ENCODE results near the gene GDF7.

DNA sequence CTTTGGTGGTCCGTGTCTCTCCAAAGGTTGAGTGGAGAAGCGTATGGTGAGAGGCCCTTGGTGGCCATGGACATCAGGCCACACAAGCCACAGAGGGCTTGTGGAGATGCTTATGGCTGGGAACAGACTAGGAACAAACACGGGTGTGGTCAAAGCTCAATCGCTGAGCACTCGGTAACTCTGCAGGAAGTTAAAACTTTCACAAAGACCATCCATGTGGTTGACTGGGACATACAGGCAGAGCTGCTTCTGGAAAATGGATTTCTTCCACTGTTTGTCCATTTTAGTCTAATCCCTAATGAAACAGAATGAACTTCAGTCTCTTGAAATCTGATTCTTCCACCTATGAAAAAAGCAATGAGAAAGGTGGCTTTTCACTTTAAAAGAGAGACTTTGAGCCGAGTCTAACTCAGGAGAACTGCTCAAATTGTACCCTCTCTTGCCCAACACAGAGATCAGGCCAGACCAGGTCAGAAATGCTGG, 17.7 kb downstream of the GDF7 start:
- TF ChIP-seq, protein P1, sequence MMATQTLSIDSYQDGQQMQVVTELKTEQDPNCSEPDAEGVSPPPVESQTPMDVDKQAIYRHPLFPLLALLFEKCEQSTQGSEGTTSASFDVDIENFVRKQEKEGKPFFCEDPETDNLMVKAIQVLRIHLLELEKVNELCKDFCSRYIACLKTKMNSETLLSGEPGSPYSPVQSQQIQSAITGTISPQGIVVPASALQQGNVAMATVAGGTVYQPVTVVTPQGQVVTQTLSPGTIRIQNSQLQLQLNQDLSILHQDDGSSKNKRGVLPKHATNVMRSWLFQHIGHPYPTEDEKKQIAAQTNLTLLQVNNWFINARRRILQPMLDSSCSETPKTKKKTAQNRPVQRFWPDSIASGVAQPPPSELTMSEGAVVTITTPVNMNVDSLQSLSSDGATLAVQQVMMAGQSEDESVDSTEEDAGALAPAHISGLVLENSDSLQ (IDR thresholded peaks at IDR 0.05), result no peak
- no peak for TF ChIP-seq SP1 (IDR thresholded peaks at IDR 0.05)
- TF ChIP-seq HDGF (IDR thresholded peaks at IDR 0.05; ENCODE audit: borderline replicate concordance), result no peak
- TF ChIP-seq BHLHE40 (IDR thresholded peaks at IDR 0.05; ENCODE audit: borderline replicate concordance), result no peak
- TF ChIP-seq NFRKB (IDR thresholded peaks at IDR 0.05), result no peak
- no peak for TF ChIP-seq FOXM1 (IDR thresholded peaks at IDR 0.05; ENCODE audit: borderline replicate concordance)
- no peak for TF ChIP-seq FOXA1 (IDR thresholded peaks at IDR 0.05)
- no peak for TF ChIP-seq L3MBTL2 (conservative IDR thresholded peaks at IDR 0.05)
- no peak for TF ChIP-seq ELF4 (IDR thresholded peaks at IDR 0.05)
- TF ChIP-seq ZNF384 (IDR thresholded peaks at IDR 0.05), result no peak
- no peak for TF ChIP-seq LEF1 (IDR thresholded peaks at IDR 0.05; ENCODE audit: borderline replicate concordance)
- no peak for TF ChIP-seq SUZ12 (IDR thresholded peaks at IDR 0.05)
- no peak for TF ChIP-seq TARDBP (IDR thresholded peaks at IDR 0.05)
